GM12875 (cell line): Measurements from ENCODE around the gene CAB39.

Source experiments
- H3K4me3 ChIP-seq: one replicate; pipeline ENCODE4 v1.5.1; 2011; ENCODE audit warnings: low read depth, low read length, control low read depth
- TF ChIP-seq, protein P1 (sequence below): IDR thresholded peaks from 2 replicates; pipeline ENCODE4 v1.5.1; 2011; ENCODE audit warnings: low read depth, mild to moderate bottlenecking, control low read depth, inconsistent platforms, low read length, moderate library complexity, borderline replicate concordance; ENCODE audit not compliant: insufficient read depth

Gene CAB39

DNA sequence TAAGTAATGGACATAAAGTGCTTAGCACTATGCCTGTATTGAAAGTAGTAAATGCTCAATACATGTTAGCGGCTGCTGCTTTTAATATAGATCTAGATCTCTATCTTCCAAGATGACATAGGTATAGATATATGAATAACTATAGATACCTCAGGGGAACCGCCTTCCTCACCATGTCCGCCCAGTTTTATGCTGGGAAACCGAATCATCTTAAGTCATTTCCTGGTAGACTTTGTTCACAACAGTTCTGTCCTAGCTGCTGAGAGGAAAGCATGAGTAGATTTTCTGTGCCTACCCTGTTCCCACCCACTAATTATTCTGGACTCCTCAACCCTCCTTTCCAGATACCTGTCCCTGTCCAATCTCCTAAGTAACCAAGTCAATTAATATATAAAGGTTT, 130.5 kb downstream of the CAB39 start:
- TF ChIP-seq, protein P1, sequence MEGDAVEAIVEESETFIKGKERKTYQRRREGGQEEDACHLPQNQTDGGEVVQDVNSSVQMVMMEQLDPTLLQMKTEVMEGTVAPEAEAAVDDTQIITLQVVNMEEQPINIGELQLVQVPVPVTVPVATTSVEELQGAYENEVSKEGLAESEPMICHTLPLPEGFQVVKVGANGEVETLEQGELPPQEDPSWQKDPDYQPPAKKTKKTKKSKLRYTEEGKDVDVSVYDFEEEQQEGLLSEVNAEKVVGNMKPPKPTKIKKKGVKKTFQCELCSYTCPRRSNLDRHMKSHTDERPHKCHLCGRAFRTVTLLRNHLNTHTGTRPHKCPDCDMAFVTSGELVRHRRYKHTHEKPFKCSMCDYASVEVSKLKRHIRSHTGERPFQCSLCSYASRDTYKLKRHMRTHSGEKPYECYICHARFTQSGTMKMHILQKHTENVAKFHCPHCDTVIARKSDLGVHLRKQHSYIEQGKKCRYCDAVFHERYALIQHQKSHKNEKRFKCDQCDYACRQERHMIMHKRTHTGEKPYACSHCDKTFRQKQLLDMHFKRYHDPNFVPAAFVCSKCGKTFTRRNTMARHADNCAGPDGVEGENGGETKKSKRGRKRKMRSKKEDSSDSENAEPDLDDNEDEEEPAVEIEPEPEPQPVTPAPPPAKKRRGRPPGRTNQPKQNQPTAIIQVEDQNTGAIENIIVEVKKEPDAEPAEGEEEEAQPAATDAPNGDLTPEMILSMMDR: no peak
- no peak overlapping the region for H3K4me3 ChIP-seq

- TF ChIP-seq, protein P1: no peak
- no peak overlapping the region for H3K4me3 ChIP-seq
Measured at GRCh38 chr2:230846360-230846759, 133.7 kb downstream of the CAB39 start.

DNA sequence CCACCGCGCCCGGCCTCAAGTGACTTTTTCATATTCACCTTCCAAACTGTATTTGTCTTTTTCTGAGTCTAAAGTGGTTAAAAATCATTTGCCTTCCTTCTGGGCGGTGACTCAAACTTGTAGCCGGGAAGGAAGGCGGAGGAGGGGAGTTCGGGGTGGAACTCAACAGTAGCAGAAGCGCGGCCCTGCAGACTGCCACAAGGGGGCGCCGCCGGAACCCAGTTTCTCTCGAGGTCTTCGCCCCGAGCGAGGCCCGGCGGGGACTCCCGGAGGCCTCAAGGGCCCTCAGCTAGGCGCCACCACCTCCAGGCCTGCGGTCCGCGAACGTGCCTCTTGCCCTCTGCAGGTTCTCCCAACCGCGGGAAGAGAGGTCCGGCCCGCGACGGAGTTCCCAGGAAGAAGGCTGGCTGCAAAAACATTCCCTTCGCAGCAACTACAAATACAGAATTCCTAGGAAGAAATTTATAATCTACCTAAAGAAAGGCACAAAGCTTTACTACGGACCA, 135.3 kb downstream of the CAB39 start:
- no peak overlapping the region for H3K4me3 ChIP-seq
- TF ChIP-seq, protein P1: peak; percentile 97

GRCh38 chr2:230849633-230850357, 137.2 kb downstream of the CAB39 start:
- TF ChIP-seq, protein P1: peak; percentile 96
- H3K4me3 ChIP-seq: no peak overlapping the region

- TF ChIP-seq, protein P1: no peak
- no peak overlapping the region for H3K4me3 ChIP-seq
Measured at GRCh38 chr2:230850358-230850658, 137.7 kb downstream of the CAB39 start.

DNA sequence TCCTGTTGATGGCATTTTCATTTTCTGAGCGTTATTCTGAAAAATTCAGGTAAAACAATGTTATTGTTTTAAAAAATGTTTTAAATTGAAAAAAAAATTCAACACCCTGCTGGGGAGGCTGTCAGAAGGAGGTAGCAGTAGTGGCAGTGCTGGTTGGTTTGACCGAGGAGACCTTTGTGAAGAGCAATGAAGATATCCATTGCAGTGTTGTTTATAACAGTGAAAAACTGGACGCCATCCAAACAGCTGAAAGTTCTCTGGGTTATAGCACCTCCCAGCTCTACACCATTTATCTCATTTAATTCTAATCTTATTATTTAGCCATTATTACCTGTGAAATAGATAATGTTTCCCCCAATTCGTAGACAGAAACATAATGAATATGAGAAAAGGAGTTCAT, 139.5 kb downstream of the CAB39 start:
- TF ChIP-seq, protein P1: no peak
- H3K4me3 ChIP-seq: no peak overlapping the region

DNA sequence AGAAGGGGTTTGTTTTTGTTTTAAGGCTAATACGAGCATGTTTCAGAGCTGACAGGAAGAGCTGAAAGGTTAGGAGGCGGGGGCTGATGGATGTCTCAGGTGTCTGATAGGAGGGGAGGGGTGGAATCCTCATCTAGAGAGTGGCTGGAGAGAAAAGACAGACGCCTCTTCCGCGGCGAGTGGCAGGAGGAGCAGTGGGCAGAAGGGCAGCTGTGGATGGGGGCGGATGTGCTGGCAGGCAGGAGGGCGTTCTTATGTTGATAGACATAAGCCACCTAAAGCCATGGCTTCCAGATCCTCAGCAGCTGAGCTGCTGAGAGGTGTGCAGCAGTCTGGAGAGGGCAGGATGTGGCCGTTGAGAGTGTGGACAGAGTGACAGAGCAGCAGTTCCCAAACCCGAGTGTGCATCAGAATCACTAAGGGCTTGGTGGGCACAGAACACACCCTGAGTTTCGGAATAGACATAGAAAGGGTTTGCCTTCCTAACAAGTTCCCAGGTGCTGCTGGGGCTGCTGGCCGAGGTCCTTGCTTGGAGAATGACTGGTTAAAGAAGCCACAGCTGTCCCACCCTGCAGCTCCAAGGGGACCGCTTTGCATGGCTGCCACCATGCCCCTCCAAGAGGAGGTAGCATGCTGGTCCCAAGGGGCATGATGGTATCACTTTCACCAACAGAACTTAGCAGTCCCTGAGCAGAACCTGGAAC, 149.1 kb downstream of the CAB39 start:
- no peak overlapping the region for H3K4me3 ChIP-seq
- TF ChIP-seq, protein P1: no peak
